HepG2 (cell line): ENCODE results near the gene RFC1. TPM values are rescaled to one million over a fixed set of nuclear protein-coding genes. Genes with fewer than 3 reads are reported as not detected.

Experiments
- EHMT2 ChIP-seq: fragments of 200-600 bp; sonication (generic); IDR thresholded peaks from 2 replicates; pipeline ENCODE4 v1.7.0; 2017; ENCODE audit warnings: antibody characterized with exemption, low read depth, low read length, borderline replicate concordance
- FOXK1 ChIP-seq: sonication (generic); formaldehyde crosslinking; IDR thresholded peaks from 2 replicates; pipeline ENCODE4 v1.4.0; 2020; ENCODE audit warnings: low read depth, missing genetic modification reagents, borderline replicate concordance
- FOXO4 ChIP-seq: sonication (generic); formaldehyde crosslinking; conservative IDR thresholded peaks from 2 replicates; pipeline ENCODE4 v1.8.1; 2023; ENCODE audit warnings: missing genetic modification reagents
- FOXP1 ChIP-seq, 2 experiments: fragments of 450-650 bp in 1 of 2; IDR thresholded peaks; 2 replicates each; pipeline ENCODE4 v1.6.1; 2017 to 2018; ENCODE audit warnings: antibody characterized with exemption in 1 of 2
- GPN1 ChIP-seq: sonication (generic); formaldehyde crosslinking; IDR thresholded peaks from 2 replicates; pipeline ENCODE4 v1.5.1; 2020; ENCODE audit warnings: missing genetic modification reagents, borderline replicate concordance
- NR0B2 ChIP-seq: sonication (generic); formaldehyde crosslinking; IDR thresholded peaks from 2 replicates; pipeline ENCODE4 v1.4.0; 2020; ENCODE audit warnings: mild to moderate bottlenecking, missing genetic modification reagents
- SNAPC4 ChIP-seq: sonication (generic); formaldehyde crosslinking; IDR thresholded peaks from 2 replicates; pipeline ENCODE4 v1.4.0; 2020; ENCODE audit warnings: mild to moderate bottlenecking, missing genetic modification reagents
- ZNF230 ChIP-seq: sonication (generic); formaldehyde crosslinking; IDR thresholded peaks from 2 replicates; pipeline ENCODE4 v1.4.0; 2020; ENCODE audit warnings: mild to moderate bottlenecking, missing genetic modification reagents
- ZNF343 ChIP-seq: sonication (generic); formaldehyde crosslinking; IDR thresholded peaks from 2 replicates; pipeline ENCODE4 v1.4.0; 2020; ENCODE audit warnings: mild to moderate bottlenecking, missing genetic modification reagents
- ZNF383 ChIP-seq: sonication (generic); formaldehyde crosslinking; IDR thresholded peaks from 2 replicates; pipeline ENCODE4 v1.4.0; 2020; ENCODE audit warnings: missing genetic modification reagents, mild to moderate bottlenecking, borderline replicate concordance
- ZNF609 ChIP-seq: sonication (generic); formaldehyde crosslinking; IDR thresholded peaks from 2 replicates; pipeline ENCODE4 v1.4.0; 2020; ENCODE audit warnings: mild to moderate bottlenecking, missing genetic modification reagents, borderline replicate concordance
- ZNF687 ChIP-seq: sonication (generic); formaldehyde crosslinking; IDR thresholded peaks from 2 replicates; pipeline ENCODE4 v1.5.1; 2020; ENCODE audit warnings: mild to moderate bottlenecking, missing genetic modification reagents, moderate library complexity
- polyA plus RNA-seq, 8 experiments: library from polyadenylated mRNA; depleted of rRNA in 3 of 8; stranded (reverse) in 7 of 8; unstranded in 1 of 8; fragments of >200 nt; fragmentation: Illumina TruSeq in 4 of 8; extraction: Trizol in 4 of 8; gene quantifications; 2 replicates each; pipeline versions ENCODE4 v1.2.1 to v1.2.3, GENCODE V29; 2011 to 2016; ENCODE audit warnings: low read depth in 4 of 8, missing spikeins in 1 of 8, mixed read lengths in 1 of 8; ENCODE audit not compliant: insufficient read depth in 1 of 8
- total RNA-seq, 5 experiments: library from RNA; depleted of rRNA; stranded (reverse); fragments of >200 nt; fragmentation: Illumina TruSeq; extraction: Trizol; gene quantifications; 2 replicates each; pipeline ENCODE4 v1.2.3, GENCODE V29; 2016; ENCODE audit warnings: low read depth in 1 of 5

Gene RFC1
- total and polyA plus RNA-seq, 2 of the 13 experiments (the other 11 are each of a cell fraction or from before 2014, with no cell fraction given) = 15.9 to 78.8 TPM

GRCh38 chr4:39367166-39367565 is 1.0 kb upstream of the RFC1 start (continued):
- TF ChIP-seq FOXO4 (CRISPR knock-in tag) (no peak), ZNF383 (CRISPR knock-in tag) (no peak), NR0B2 (CRISPR knock-in tag) (no peak), ZNF230 (CRISPR knock-in tag) (no peak), GPN1 (CRISPR knock-in tag) (no peak), FOXP1 (IDR thresholded peaks at IDR 0.05) (no peak), FOXP1 (CRISPR knock-in tag; IDR thresholded peaks at IDR 0.05) (peak; percentile 32; the same call in 1 of the 2 replicates), ZNF609 (CRISPR knock-in tag) (no peak), SNAPC4 (CRISPR knock-in tag) (no peak), ZNF343 (CRISPR knock-in tag) (no peak), EHMT2 (no peak), ZNF687 (CRISPR knock-in tag) (no peak), FOXK1 (CRISPR knock-in tag) (no peak)
